GM23248 (cell line): ENCODE measurements around the gene TMEM51. TPM values are rescaled to one million over a fixed set of nuclear protein-coding genes. Genes with fewer than 3 reads are reported as not detected.
A peak's percentile ranks its signal among the peaks of the same experiment; 100 is the strongest.

Experiments used
- DNase-seq: peaks from one replicate; pipeline ENCODE4 v3.0.0-alpha.2; 2015
- H2AFZ ChIP-seq: fragments of 200-600 bp; sonication (generic); 2 replicates; pipeline ENCODE4 v1.6.1; 2016; ENCODE audit warnings: antibody characterized with exemption
- H3F3A ChIP-seq: fragments of 200-600 bp; sonication (generic); 2 replicates; pipeline ENCODE4 v1.6.1; 2016; ENCODE audit warnings: mild to moderate bottlenecking, antibody characterized with exemption, mixed run types; ENCODE audit not compliant: insufficient read depth
- H3K27ac ChIP-seq: fragments of 200-600 bp; sonication (generic); 2 replicates; pipeline ENCODE4 v1.5.1; 2016; ENCODE audit warnings: mild to moderate bottlenecking
- H3K27me3 ChIP-seq: fragments of 200-600 bp; sonication (generic); replicated peaks from 2 replicates; pipeline ENCODE4 v1.6.1; 2016; ENCODE audit warnings: mild to moderate bottlenecking; ENCODE audit not compliant: insufficient read depth
- H3K36me3 ChIP-seq: fragments of 200-600 bp; sonication (generic); 2 replicates; pipeline ENCODE4 v1.6.1; 2016; ENCODE audit warnings: low read depth, mild to moderate bottlenecking
- H3K4me1 ChIP-seq: fragments of 200-600 bp; sonication (generic); 2 replicates; pipeline ENCODE4 v1.6.1; 2016; ENCODE audit warnings: mild to moderate bottlenecking; ENCODE audit not compliant: insufficient read depth
- H3K4me2 ChIP-seq: fragments of 200-600 bp; sonication (generic); one replicate; pipeline ENCODE4 v1.6.1; 2016; ENCODE audit warnings: mild to moderate bottlenecking; ENCODE audit not compliant: unreplicated experiment
- H3K4me3 ChIP-seq: fragments of 200-600 bp; sonication (generic); 2 replicates; pipeline ENCODE4 v1.5.1; 2016; ENCODE audit warnings: mild to moderate bottlenecking
- H3K79me2 ChIP-seq: fragments of 200-600 bp; sonication (generic); 2 replicates; pipeline ENCODE4 v1.6.1; 2016; ENCODE audit warnings: mild to moderate bottlenecking; ENCODE audit not compliant: insufficient read depth
- H3K9ac ChIP-seq: fragments of 200-600 bp; sonication (generic); 2 replicates; pipeline ENCODE4 v1.6.1; 2016; ENCODE audit warnings: mild to moderate bottlenecking
- H3K9me2 ChIP-seq: fragments of 200-600 bp; sonication (generic); 2 replicates; pipeline ENCODE4 v1.6.1; 2016; ENCODE audit warnings: mixed run types, mild to moderate bottlenecking, moderate library complexity; ENCODE audit not compliant: insufficient read depth
- H3K9me3 ChIP-seq: fragments of 200-600 bp; sonication (generic); one replicate; pipeline ENCODE4 v1.6.1; 2017; ENCODE audit warnings: low read depth
- H4K20me1 ChIP-seq: fragments of 200-600 bp; sonication (generic); 2 replicates; pipeline ENCODE4 v1.6.0; 2016; ENCODE audit not compliant: insufficient read depth
- EZH2 ChIP-seq: fragments of 200-600 bp; sonication (generic); IDR thresholded peaks from 2 replicates; pipeline ENCODE4 v1.6.1; 2018; ENCODE audit warnings: antibody characterized with exemption, mild to moderate bottlenecking; ENCODE audit not compliant: insufficient read depth, poor library complexity, severe bottlenecking
- EZH2phosphoT487 ChIP-seq: fragments of 200-600 bp; sonication (generic); IDR thresholded peaks from 2 replicates; pipeline ENCODE4 v1.6.1; 2018; ENCODE audit warnings: antibody characterized with exemption, moderate library complexity, mild to moderate bottlenecking, low read depth; ENCODE audit not compliant: insufficient read depth
- WGBS, 2 experiments: methylation state at CpG; one replicate each; pipeline ENCODE4 v1.1.6; 2015 to 2017; ENCODE audit warnings: low lambda C conversion rate in 2 of 2, low coverage in 1 of 2; ENCODE audit errors: missing lambda C conversion rate in 2 of 2; 5-methylcytosine and 5-hydroxymethylcytosine counted together
- in situ Hi-C: fragments of 300-500 bp; cut with MboI; formaldehyde crosslinking; loops from 2 replicates; pipeline ENCODE4 v1.15.0; 2020
- polyA plus RNA-seq: library from polyadenylated mRNA; unstranded; fragments of >200 nt; fragmentation: Nextera tagmentation; extraction: Ambion mirVana; gene quantifications from 2 replicates; pipeline ENCODE4 v1.2.1, GENCODE V29; 2016
- total RNA-seq: library from RNA; depleted of rRNA; stranded (reverse); fragments of >200 nt; shearing (Covaris generic); gene quantifications from 2 replicates; pipeline ENCODE4 v1.2.3, GENCODE V29; 2014

TMEM51 gene
- total and polyA plus RNA-seq, 2 experiments from 2014 or later: 0.54 to 0.55 TPM

DNA sequence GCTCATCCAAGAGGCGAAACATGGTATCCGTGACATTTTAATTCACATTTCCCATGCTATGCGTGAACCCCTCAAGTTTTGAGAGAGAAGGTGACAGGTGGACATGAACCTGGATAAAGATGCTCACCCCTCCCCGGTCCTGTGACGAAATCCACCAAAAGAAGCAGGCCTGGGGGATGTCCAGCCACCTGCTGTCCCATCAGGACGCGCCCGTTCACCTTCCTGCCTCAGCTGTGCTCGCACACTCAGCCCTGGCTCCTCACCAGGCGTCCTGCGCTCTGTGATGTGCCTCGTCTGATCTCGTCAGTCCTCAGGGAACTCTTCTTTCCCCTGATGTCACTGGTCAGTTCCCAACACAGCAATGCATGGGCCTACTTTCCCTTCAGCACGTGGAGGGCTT is 103.8 kb downstream of the TMEM51 start:
- 50 to 52% methylated on average over 14 of the region's 14 CpGs for WGBS, 2 experiments
- no peak overlapping the region for H2AFZ ChIP-seq
- H3K9me3 ChIP-seq: no peaks in the 10 kb centered on the region
- no peaks in the 10 kb centered on the region for H3F3A ChIP-seq
- H3K79me2 ChIP-seq: no peaks in the 10 kb centered on the region
- no peak for DNase-seq
- no peaks in the 10 kb centered on the region for H4K20me1 ChIP-seq
- H3K4me1 ChIP-seq: no peaks in the 10 kb centered on the region
- in situ Hi-C loops: no loop called here
- H3K9me2 ChIP-seq: no peaks in the 10 kb centered on the region
- no peak overlapping the region for H3K9ac ChIP-seq
- H3K4me2 ChIP-seq: no peak overlapping the region
- TF ChIP-seq EZH2phosphoT487 (no peak), EZH2 (no peak)
- H3K36me3 ChIP-seq: no peaks in the 10 kb centered on the region
- H3K27me3 ChIP-seq: peaks cover 23% of the 10 kb centered on the region
- H3K4me3 ChIP-seq: no peak overlapping the region
- H3K27ac ChIP-seq: no peak overlapping the region

DNA sequence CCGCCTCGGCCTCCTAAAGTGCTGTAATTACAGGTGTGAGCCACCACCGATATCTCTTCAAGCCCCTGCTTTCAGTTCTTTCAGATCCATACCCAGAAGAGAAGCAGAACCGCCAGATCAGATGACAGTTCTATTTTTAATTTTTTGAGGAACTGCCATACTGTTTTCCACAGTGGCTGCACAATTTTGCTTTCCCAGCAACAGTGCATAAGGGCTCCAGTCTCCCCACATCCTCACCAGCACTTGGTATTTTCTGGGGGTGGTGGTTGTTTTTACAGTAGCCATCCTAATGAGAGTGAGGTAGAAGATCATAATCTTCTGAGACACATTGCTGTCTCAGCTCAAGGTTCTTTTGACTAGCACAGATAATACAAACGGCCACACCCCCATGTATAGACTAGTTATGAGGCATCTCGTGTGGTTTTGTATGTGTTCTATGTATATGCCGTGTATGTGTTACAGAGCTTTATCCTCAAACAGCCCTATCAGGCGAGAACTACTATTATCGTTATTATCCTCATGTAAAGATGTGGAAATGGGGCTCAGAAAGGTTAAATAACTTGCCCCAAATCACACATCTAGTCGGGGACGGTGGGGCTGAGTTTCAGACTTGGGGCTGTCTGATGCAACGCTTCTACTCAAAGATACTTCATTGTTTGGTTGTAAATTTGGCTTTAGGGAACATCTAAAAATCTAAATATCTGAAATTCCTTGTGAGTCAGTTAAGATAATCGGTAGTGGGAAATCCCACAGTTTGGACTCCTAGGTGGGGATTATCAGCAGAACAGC is 105.5 kb downstream of the TMEM51 start:
- Histone ChIP-seq H3K9ac (no peak overlapping the region), H3F3A (no peaks in the 10 kb centered on the region)
- 78 to 80% methylated on average over 13 of the region's 13 CpGs for WGBS, 2 experiments

DNA sequence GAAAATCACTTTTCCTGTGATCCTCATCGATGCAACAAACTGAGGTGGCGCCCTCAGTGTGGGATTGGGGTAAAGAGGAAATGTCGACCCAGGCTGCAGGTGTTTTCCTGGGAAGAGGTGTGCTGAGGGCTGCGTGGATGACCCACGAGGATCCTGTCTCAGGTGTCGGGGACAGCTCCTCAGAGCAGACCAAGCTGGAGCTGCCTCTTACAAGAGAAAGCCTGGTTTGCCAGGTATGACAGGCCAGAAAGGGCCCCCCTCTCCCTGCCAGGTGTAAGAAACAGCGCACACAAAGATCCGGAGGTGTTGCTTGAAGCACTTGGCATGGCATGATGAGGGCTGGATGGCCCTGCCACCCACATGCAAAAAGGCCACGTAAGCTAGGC is 106.1 kb downstream of the TMEM51 start:
- H2AFZ ChIP-seq: no peak overlapping the region
- H3K36me3 ChIP-seq: no peaks in the 10 kb centered on the region
- H3K79me2 ChIP-seq: no peaks in the 10 kb centered on the region
- no peak overlapping the region for H3K9ac ChIP-seq
- TF ChIP-seq EZH2phosphoT487 (no peak), EZH2 (no peak)
- no peak overlapping the region for H3K27ac ChIP-seq
- in situ Hi-C loops: no loop called here
- no peak for DNase-seq
- no peaks in the 10 kb centered on the region for H4K20me1 ChIP-seq
- no peak overlapping the region for H3K4me3 ChIP-seq
- H3F3A ChIP-seq: no peaks in the 10 kb centered on the region
- H3K4me2 ChIP-seq: no peak overlapping the region
- H3K9me2 ChIP-seq: no peaks in the 10 kb centered on the region
- no peaks in the 10 kb centered on the region for H3K9me3 ChIP-seq
- 79 to 82% methylated on average over 9 of the region's 9 CpGs for WGBS, 2 experiments
- peaks cover 6% of the 10 kb centered on the region; the same call in 1 of the 2 replicates for H3K27me3 ChIP-seq
- no peaks in the 10 kb centered on the region for H3K4me1 ChIP-seq

More for the DNA sequence above, 105.5 kb downstream of the TMEM51 start:
- no peaks in the 10 kb centered on the region for H3K9me3 ChIP-seq
- H3K4me2 ChIP-seq: no peak overlapping the region
- H3K27me3 ChIP-seq: peaks cover 9% of the 10 kb centered on the region
- in situ Hi-C loops: no loop called here
- no peak overlapping the region for H3K4me3 ChIP-seq
- no peak for TF ChIP-seq EZH2
- TF ChIP-seq EZH2phosphoT487: no peak
- H3K79me2 ChIP-seq: no peaks in the 10 kb centered on the region
- no peaks in the 10 kb centered on the region for H4K20me1 ChIP-seq
- H3K4me1 ChIP-seq: no peaks in the 10 kb centered on the region
- DNase-seq: no peak
- H3K9me2 ChIP-seq: no peaks in the 10 kb centered on the region
- H2AFZ ChIP-seq: no peak overlapping the region
- no peaks in the 10 kb centered on the region for H3K36me3 ChIP-seq
- no peak overlapping the region for H3K27ac ChIP-seq

- no peaks in the 10 kb centered on the region for H3K4me1 ChIP-seq
- no peak for TF ChIP-seq EZH2
- TF ChIP-seq EZH2phosphoT487: no peak
- no peaks in the 10 kb centered on the region for H3K9me2 ChIP-seq
- H3K4me2 ChIP-seq: peak overlapping the region; percentile 40
- H3K79me2 ChIP-seq: no peaks in the 10 kb centered on the region
- H3K9me3 ChIP-seq: no peaks in the 10 kb centered on the region
- H3K27me3 ChIP-seq: peaks cover 9% of the 10 kb centered on the region; the same call in 1 of the 2 replicates
- H4K20me1 ChIP-seq: no peaks in the 10 kb centered on the region
- peak; percentile 29 for DNase-seq
- no peak overlapping the region for H3K27ac ChIP-seq
- H3K9ac ChIP-seq: no peak overlapping the region
- peak overlapping the region; percentile 54; the same call in 1 of the 2 replicates for H2AFZ ChIP-seq
- no peaks in the 10 kb centered on the region for H3K36me3 ChIP-seq
- 87 to 89% methylated on average over 12 of the region's 12 CpGs for WGBS, 2 experiments
- H3F3A ChIP-seq: no peaks in the 10 kb centered on the region
- H3K4me3 ChIP-seq: no peak overlapping the region
- in situ Hi-C loops: no loop called here
Measured at GRCh38 chr1:15260418-15261154, 107.0 kb downstream of the TMEM51 start.
